Measurements from ENCODE around the gene TMEM151B. TPM values are rescaled to one million over a fixed set of nuclear protein-coding genes. Genes with fewer than 3 reads are reported as not detected.

Gene TMEM151B
- total and polyA plus RNA-seq, 9 of the 15 experiments (the other 6 are each of a cell fraction or from before 2014, with no cell fraction given) = not detected

GRCh38 chr6:44246663-44247337 lies 23.4 kb upstream of the TMEM151B start, which contains the start of gene HSP90AB1 (continued):
- TF ChIP-seq, protein P1, sequence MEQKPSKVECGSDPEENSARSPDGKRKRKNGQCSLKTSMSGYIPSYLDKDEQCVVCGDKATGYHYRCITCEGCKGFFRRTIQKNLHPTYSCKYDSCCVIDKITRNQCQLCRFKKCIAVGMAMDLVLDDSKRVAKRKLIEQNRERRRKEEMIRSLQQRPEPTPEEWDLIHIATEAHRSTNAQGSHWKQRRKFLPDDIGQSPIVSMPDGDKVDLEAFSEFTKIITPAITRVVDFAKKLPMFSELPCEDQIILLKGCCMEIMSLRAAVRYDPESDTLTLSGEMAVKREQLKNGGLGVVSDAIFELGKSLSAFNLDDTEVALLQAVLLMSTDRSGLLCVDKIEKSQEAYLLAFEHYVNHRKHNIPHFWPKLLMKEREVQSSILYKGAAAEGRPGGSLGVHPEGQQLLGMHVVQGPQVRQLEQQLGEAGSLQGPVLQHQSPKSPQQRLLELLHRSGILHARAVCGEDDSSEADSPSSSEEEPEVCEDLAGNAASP (IDR thresholded peaks at IDR 0.05) = no peak
- TF ChIP-seq, protein P2, sequence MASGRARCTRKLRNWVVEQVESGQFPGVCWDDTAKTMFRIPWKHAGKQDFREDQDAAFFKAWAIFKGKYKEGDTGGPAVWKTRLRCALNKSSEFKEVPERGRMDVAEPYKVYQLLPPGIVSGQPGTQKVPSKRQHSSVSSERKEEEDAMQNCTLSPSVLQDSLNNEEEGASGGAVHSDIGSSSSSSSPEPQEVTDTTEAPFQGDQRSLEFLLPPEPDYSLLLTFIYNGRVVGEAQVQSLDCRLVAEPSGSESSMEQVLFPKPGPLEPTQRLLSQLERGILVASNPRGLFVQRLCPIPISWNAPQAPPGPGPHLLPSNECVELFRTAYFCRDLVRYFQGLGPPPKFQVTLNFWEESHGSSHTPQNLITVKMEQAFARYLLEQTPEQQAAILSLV (tag; IDR thresholded peaks at IDR 0.05) = no peak
- TF ChIP-seq ZBTB49 (CRISPR knock-in tag; IDR thresholded peaks at IDR 0.05; ENCODE audit: borderline replicate concordance) (peak; percentile 89; the same call in 1 of the 2 replicates), GTF2A2 (tag; IDR thresholded peaks at IDR 0.05) (peak; percentile 99), HSF4 (CRISPR knock-in tag; IDR thresholded peaks at IDR 0.05; ENCODE audit: borderline replicate concordance) (no peak), SNAPC5 (CRISPR knock-in tag; IDR thresholded peaks at IDR 0.05) (no peak), PHF20 (IDR thresholded peaks at IDR 0.05; ENCODE audit: partially characterized antibody) (peak; percentile 88), SRSF7 (optimal IDR thresholded peaks at IDR 0.05; ENCODE audit: low read depth, low read length) (no peak), ZSCAN32 (CRISPR knock-in tag; IDR thresholded peaks at IDR 0.05) (no peak), PTTG1 (tag; IDR thresholded peaks at IDR 0.05; ENCODE audit: low read depth) (no peak), ZNF395 (CRISPR knock-in tag; IDR thresholded peaks at IDR 0.05) (peak; percentile 82)
- TF ChIP-seq, protein P3, sequence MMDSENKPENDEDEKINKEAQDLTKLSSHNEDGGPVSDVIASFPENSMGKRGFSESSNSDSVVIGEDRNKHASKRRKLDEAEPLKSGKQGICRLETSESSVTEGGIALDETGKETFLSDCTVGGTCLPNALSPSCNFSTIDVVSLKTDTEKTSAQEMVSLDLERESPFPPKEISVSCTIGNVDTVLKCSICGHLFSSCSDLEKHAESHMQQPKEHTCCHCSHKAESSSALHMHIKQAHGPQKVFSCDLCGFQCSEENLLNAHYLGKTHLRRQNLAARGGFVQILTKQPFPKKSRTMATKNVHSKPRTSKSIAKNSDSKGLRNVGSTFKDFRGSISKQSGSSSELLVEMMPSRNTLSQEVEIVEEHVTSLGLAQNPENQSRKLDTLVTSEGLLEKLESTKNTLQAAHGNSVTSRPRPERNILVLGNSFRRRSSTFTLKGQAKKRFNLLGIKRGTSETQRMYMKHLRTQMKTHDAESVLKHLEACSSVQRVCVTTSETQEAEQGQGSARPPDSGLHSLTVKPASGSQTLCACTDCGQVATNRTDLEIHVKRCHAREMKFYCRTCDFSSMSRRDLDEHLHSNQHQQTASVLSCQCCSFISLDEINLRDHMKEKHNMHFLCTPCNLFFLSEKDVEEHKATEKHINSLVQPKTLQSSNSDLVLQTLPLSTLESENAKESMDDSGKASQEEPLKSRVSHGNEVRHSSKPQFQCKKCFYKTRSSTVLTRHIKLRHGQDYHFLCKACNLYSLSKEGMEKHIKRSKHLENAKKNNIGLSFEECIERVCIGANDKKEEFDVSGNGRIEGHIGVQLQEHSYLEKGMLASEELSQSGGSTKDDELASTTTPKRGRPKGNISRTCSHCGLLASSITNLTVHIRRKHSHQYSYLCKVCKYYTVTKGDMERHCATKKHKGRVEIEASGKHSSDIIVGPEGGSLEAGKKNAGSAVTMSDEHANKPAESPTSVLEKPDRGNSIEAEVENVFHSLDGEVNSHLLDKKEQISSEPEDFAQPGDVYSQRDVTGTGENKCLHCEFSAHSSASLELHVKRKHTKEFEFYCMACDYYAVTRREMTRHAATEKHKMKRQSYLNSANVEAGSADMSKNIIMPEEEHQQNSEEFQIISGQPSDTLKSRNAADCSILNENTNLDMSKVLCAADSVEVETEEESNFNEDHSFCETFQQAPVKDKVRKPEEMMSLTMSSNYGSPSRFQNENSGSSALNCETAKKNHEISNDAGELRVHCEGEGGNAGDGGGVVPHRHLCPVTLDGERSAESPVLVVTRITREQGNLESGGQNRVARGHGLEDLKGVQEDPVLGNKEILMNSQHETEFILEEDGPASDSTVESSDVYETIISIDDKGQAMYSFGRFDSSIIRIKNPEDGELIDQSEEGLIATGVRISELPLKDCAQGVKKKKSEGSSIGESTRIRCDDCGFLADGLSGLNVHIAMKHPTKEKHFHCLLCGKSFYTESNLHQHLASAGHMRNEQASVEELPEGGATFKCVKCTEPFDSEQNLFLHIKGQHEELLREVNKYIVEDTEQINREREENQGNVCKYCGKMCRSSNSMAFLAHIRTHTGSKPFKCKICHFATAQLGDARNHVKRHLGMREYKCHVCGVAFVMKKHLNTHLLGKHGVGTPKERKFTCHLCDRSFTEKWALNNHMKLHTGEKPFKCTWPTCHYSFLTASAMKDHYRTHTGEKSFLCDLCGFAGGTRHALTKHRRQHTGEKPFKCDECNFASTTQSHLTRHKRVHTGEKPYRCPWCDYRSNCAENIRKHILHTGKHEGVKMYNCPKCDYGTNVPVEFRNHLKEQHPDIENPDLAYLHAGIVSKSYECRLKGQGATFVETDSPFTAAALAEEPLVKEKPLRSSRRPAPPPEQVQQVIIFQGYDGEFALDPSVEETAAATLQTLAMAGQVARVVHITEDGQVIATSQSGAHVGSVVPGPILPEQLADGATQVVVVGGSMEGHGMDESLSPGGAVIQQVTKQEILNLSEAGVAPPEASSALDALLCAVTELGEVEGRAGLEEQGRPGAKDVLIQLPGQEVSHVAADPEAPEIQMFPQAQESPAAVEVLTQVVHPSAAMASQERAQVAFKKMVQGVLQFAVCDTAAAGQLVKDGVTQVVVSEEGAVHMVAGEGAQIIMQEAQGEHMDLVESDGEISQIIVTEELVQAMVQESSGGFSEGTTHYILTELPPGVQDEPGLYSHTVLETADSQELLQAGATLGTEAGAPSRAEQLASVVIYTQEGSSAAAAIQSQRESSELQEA (IDR thresholded peaks at IDR 0.05; ENCODE audit: low read depth) = no peak; the same call in 1 of the 2 replicates

All from K562 (cell line).